HG03060 (cell line): ENCODE measurements around the gene EPM2A.
"Not testable (repeated sequence)": the region's sequence is repeated elsewhere in the genome, so short reads cannot be mapped to it uniquely, and the experiment has no call there.

Experiments
- ATAC-seq: cut with Tn5 transposase; IDR thresholded peaks from one replicate; pipeline ENCODE4 v1.9.1; 2021; ENCODE audit warnings: low read depth, moderate number of reproducible peaks; ENCODE audit not compliant: unreplicated experiment

The EPM2A gene

GRCh38 chr6:145733207-145733606, 2.1 kb downstream of the EPM2A start:
- no peak for ATAC-seq

DNA sequence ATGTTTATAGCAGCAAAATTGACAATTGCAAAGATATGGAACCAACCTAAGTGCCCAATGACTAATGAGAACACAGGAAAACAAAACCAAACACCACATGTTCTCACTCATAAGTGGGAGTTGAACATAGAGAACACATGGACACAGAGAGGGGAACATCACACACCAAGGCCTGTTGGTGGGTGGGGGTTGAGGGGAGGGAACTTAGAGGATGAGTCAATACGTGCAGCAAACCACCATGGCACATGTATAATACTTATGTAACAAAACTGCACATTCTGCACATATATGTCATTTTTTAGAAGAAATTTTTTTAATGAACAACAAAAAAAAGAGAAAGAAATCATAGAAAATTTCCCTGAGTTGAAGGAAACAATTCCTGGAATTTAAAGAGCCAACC, 3.9 kb downstream of the EPM2A start:
- no peak for ATAC-seq

GRCh38 chr6:145729887-145730286, 5.4 kb downstream of the EPM2A start:
- no peak for ATAC-seq

GRCh38 chr6:145728444-145729385, 6.6 kb downstream of the EPM2A start:
- ATAC-seq: no peak

GRCh38 chr6:145727817-145728388, 7.4 kb downstream of the EPM2A start:
- no peak for ATAC-seq

- no peak for ATAC-seq
These were observed 9.8 kb downstream of the EPM2A start for GRCh38 chr6:145725570-145725969.

- ATAC-seq: no peak
These were observed 11.7 kb downstream of the EPM2A start for GRCh38 chr6:145723646-145724045.

DNA sequence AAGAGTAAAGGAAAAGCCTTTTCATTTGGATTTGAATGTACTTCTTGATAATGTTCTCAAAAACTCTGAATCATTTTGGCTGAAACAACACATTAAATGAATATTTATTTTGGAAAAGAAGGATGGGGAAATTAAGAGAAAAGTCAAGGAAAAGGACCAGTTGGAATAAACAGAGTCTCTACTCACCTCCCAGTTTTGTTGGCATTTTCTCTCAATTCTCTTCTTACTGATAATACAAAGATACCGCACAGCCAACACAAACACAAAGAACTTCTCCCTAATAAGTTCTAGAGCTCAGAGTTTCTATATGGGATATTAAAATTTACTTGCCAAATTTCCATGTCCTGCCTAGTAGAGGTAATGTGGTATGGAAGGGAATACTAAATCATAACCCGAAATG, 13.1 kb downstream of the EPM2A start:
- ATAC-seq: no peak

DNA sequence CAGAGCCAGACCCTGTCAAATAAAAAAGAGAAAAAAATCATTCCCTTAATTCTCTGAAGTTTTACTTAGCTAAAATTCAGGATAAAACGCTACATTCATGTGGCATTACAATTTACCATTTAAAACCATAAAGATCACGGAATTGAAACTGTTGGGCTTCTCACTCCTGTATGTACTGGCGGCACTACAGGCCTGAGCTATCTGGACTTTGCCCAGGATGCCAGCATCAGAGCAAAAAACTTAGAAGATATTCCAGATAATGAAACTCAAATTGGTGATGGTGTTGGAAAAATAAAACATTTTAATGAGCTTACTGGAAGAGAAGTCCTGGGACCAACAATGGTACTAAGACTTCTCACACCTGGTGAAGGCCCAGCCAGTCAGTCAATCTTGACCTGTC, 14.2 kb downstream of the EPM2A start:
- no peak for ATAC-seq

DNA sequence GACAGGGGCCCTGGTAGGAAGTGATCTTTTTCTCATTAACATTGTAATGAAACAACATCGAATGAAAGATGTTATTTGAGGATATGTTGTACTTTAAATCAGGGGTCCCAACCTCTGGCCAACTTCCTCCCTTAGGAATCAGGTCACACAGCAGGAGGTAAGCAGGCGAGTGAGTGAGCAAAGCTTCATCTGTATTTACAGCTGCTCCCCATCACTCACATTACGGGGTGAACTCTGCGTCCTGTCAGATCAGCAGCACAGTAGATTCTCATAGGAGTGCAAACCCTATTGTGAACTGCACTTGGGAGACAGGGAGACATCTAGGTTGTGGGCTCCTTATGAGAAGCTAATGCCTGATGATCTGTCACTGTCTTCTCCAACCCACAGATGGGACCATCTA, 19.9 kb downstream of the EPM2A start:
- no peak for ATAC-seq

GRCh38 chr6:145714731-145715130, 20.6 kb downstream of the EPM2A start:
- no peak for ATAC-seq

GRCh38 chr6:145713773-145714172, 21.5 kb downstream of the EPM2A start:
- ATAC-seq: no peak

- no peak for ATAC-seq
These were observed 23.9 kb downstream of the EPM2A start for GRCh38 chr6:145711372-145711771.

DNA sequence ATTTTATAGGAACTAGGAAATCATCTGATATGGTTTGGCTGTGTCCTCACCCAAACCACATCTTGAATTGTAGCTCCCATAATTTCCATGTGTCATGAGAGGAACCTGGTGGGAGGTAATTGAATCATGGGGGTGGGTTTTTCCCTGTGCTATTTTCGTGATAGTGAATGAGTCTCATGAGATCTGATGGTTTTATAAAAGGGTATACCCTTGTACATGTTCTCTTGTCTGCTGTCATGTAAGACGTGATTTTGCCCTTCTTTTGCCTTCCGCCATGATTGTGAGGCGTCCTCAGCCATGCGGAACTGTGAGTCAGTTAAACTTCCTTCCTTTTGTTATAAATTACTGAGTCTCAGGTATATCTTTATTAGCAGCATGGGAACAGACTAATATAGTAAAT, 27.9 kb downstream of the EPM2A start:
- ATAC-seq: no peak

DNA sequence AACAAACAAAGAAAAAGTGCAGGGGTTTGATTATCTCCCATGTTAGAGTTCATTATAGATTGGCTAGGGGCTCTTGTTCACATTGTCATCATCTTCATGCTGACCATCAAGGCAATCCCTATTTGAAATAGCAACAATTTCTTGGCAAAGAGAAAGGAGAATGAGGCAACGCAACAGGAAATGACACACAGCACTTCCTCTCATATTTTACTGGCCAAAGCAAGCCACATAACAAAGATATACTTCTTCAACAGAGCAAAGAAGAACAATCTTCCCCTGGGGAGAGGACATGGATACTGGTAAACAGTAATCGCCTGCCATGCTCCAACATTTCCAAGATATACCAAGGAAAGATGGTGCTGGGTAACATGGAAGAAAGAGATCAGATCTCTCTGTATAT, 29.8 kb downstream of the EPM2A start:
- ATAC-seq: no peak

- no peak for ATAC-seq
These were observed 31.1 kb downstream of the EPM2A start for GRCh38 chr6:145704143-145704781.

- no peak for ATAC-seq
These were observed 35.9 kb downstream of the EPM2A start for GRCh38 chr6:145699462-145699861.

DNA sequence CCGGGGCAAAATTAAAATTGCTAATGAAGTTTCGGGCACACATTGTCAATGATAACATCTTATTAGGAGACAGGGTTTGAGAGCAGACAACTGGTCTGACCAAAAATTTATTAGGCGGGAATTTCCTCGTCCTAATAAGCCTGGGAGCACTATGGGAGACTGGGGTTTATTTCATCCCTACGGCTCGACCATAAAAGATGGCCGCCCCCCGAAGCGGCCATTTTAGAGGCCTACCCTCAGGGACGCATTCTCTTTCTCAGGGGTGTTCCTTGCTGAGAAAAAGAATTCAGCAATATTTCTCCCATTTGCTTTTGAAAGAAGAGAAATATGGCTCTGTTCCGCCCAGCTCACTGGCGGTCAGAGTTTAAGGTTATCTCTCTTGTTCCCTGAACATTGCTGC, 37.9 kb downstream of the EPM2A start:
- ATAC-seq: not testable (repeated sequence)

- ATAC-seq: no peak
These were observed 41.1 kb downstream of the EPM2A start for GRCh38 chr6:145694083-145694737.

GRCh38 chr6:145690969-145691368, 44.4 kb downstream of the EPM2A start:
- ATAC-seq: no peak

- ATAC-seq: no peak
These were observed 45.8 kb downstream of the EPM2A start for GRCh38 chr6:145689529-145689928.
